Suprapubic skin (tissue), 4 donors: ENCODE data around the gene FAM228A.

ENCODE experiments used
- EP300 ChIP-seq: sonication (generic); formaldehyde crosslinking; IDR thresholded peaks from one replicate; pipeline ENCODE4 v1.6.1; 2017; ENCODE audit warnings: antibody characterized with exemption
- POLR2A ChIP-seq, 2 donors: fragments of 450-650 bp; IDR thresholded peaks; one replicate each; pipeline ENCODE4 v1.6.1; 2017; ENCODE audit warnings: antibody characterized with exemption in 2 of 2, mild to moderate bottlenecking in 2 of 2, moderate library complexity in 2 of 2
- POLR2AphosphoS5 ChIP-seq, 3 donors: sonication (generic); formaldehyde crosslinking; IDR thresholded peaks; one replicate each; pipeline ENCODE4 v1.6.1; 2017; ENCODE audit warnings: antibody characterized with exemption in 3 of 3
- TF ChIP-seq, protein P1 (sequence below), 2 donors: fragments of 200-600 bp in 1 of 2; fragments of 450-650 bp in 1 of 2; sonication (generic) in 1 of 2; IDR thresholded peaks; one replicate each; pipeline ENCODE4 v1.5.1; 2016 to 2019; ENCODE audit warnings: antibody characterized with exemption in 2 of 2, mild to moderate bottlenecking in 1 of 2, moderate library complexity in 1 of 2

DNA sequence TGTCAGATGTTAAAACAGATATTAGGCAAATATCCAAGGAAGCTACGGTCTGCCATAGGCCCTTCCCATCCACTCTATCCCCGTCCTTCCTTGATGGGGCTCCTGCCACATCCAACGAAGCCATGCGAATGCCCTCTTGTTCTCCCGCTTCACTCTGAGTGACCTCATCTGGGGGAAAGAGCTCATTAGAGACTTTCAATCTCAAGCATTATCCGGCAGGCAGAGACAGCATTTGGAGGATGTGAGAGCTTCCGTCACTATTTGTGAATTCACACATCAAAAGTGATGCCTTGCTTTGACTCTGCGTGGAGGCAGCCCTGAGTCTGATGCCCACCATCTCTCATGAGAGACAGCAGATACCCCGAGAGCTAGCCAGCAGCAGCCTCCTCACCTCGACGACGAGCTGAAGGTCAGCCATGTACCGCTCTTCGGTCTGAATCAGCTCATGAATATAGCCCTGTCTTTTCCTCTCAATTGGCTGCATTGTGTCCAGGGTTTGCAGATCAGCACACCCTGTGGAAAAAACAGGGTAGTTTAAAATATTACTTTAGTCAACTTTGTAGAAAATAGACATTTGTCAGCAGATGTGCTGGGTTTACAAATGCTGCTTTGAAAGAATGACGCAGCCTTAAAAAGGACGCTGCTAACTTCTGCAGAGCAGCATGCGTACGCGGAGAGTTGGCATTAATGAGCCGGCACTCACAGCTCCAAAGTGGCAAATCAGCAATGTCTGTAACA is 45.9 kb downstream of the FAM228A start:
- TF ChIP-seq POLR2AphosphoS5 (IDR thresholded peaks at IDR 0.05), result no peak
- TF ChIP-seq POLR2A (IDR thresholded peaks at IDR 0.05), result no peak
- TF ChIP-seq, protein P1, sequence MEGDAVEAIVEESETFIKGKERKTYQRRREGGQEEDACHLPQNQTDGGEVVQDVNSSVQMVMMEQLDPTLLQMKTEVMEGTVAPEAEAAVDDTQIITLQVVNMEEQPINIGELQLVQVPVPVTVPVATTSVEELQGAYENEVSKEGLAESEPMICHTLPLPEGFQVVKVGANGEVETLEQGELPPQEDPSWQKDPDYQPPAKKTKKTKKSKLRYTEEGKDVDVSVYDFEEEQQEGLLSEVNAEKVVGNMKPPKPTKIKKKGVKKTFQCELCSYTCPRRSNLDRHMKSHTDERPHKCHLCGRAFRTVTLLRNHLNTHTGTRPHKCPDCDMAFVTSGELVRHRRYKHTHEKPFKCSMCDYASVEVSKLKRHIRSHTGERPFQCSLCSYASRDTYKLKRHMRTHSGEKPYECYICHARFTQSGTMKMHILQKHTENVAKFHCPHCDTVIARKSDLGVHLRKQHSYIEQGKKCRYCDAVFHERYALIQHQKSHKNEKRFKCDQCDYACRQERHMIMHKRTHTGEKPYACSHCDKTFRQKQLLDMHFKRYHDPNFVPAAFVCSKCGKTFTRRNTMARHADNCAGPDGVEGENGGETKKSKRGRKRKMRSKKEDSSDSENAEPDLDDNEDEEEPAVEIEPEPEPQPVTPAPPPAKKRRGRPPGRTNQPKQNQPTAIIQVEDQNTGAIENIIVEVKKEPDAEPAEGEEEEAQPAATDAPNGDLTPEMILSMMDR (IDR thresholded peaks at IDR 0.05), result no peak
- no peak for TF ChIP-seq EP300
